ENCODE data around the gene PHACTR1.

The PHACTR1 gene

GRCh38 chr6:13038741-13039190 is 322.2 kb downstream of the PHACTR1 start:
- no peak for DNase-seq

- DNase-seq: no peak
These were observed 327.8 kb downstream of the PHACTR1 start for GRCh38 chr6:13044390-13044789.

GRCh38 chr6:13044896-13045295 is 328.3 kb downstream of the PHACTR1 start:
- DNase-seq: no peak

- no peak for DNase-seq
These were observed 329.1 kb downstream of the PHACTR1 start for GRCh38 chr6:13045676-13046075.

- no peak for DNase-seq
These were observed 329.5 kb downstream of the PHACTR1 start for GRCh38 chr6:13046084-13046483.

GRCh38 chr6:13048113-13048512 is 331.5 kb downstream of the PHACTR1 start:
- no peak for DNase-seq

GRCh38 chr6:13049666-13050254 is 333.2 kb downstream of the PHACTR1 start:
- no peak for DNase-seq

- no peak for DNase-seq
These were observed 336.5 kb downstream of the PHACTR1 start for GRCh38 chr6:13053006-13053461.

GRCh38 chr6:13058051-13058450 is 341.5 kb downstream of the PHACTR1 start:
- no peak for DNase-seq

- DNase-seq: no peak
These were observed 342.5 kb downstream of the PHACTR1 start for GRCh38 chr6:13059026-13059425.

- DNase-seq: no peak
These were observed 346.8 kb downstream of the PHACTR1 start for GRCh38 chr6:13063300-13063918.

GRCh38 chr6:13065581-13065980 is 349.0 kb downstream of the PHACTR1 start:
- no peak for DNase-seq

GRCh38 chr6:13066050-13066449 is 349.5 kb downstream of the PHACTR1 start:
- DNase-seq: no peak

GRCh38 chr6:13066820-13067219 is 350.3 kb downstream of the PHACTR1 start:
- no peak for DNase-seq

GRCh38 chr6:13068586-13069210 is 352.1 kb downstream of the PHACTR1 start:
- no peak for DNase-seq

- DNase-seq: no peak
These were observed 355.2 kb downstream of the PHACTR1 start for GRCh38 chr6:13071550-13072345.

GRCh38 chr6:13072686-13073347 is 356.2 kb downstream of the PHACTR1 start:
- DNase-seq: no peak

GRCh38 chr6:13074415-13075140 is 358.0 kb downstream of the PHACTR1 start:
- no peak for DNase-seq

GRCh38 chr6:13075141-13075845 is 358.7 kb downstream of the PHACTR1 start:
- DNase-seq: no peak

- no peak for DNase-seq
These were observed 360.0 kb downstream of the PHACTR1 start for GRCh38 chr6:13076575-13076974.

GRCh38 chr6:13077117-13077516 is 360.6 kb downstream of the PHACTR1 start:
- no peak for DNase-seq

All from activated CD4-positive, alpha-beta T cell treated with anti-CD3 and anti-CD28 coated beads for 1 hour (primary cell).